HG03108 (cell line): ENCODE results near the gene RXRB.

ENCODE experiments used
- ATAC-seq: cut with Tn5 transposase; IDR thresholded peaks from one replicate; pipeline ENCODE4 v1.9.1; 2021; ENCODE audit warnings: moderate library complexity; ENCODE audit not compliant: unreplicated experiment

RXRB gene

DNA sequence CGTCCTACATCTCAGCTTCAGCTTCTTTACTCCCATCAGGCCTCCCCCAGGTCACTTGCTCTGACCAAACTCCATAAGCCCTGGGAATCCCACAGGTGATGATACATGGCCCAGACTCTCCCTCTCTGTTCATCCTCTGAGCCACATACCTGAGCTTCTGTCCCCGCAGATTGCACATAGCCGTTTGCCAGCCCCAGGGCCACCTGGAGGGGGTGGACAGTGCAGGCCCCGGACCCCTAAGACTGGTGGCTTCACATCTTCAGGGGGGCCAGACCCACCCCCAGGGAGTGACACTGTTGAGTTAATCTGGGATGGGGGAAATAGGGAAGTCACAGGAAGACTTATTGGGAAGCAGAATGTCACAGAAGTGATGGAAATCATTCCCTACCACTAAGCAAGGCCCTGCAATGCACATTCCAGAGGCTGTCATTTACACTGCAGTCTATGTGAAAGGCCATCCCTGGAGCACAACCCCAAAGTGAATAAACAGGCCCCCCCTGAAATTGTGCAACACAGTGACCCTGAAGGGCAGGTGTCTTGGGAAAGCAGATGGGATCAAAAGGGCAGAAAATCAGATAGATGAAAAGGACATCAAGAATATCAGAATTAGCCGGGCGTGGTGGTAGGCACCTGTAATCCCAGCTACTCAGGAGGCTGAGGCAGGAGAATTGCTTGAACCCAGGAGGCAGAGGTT is 2.2 kb downstream of the RXRB start:
- ATAC-seq: no peak

DNA sequence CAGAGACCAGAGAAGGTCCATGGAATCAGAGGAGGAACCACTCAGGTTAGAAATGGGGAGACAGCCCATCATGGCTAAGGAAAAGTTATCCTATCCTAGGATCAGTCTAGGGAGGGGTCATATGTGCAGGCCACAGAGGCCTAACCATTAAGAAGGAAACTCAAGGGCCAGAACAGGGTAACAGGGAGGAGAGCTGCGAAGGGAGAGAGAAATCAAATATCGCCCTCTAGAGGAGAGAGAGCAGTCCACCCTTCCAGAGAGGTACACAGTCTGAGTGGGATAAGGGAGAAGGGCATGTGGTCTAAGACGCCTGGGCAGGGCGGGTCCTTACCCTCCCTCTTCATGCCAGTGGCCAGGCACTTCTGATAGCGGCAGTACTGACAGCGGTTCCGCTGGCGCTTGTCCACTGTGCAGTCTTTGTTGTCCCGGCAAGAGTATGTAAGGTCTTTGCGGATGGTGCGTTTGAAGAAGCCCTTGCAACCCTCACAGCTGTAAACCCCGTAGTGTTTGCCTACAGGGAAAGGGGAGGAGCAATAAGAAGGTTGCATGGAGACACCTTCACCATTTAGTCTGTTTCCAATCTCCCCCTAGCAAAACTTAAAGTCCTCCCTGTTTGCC is 2.9 kb downstream of the RXRB start:
- ATAC-seq: no peak

DNA sequence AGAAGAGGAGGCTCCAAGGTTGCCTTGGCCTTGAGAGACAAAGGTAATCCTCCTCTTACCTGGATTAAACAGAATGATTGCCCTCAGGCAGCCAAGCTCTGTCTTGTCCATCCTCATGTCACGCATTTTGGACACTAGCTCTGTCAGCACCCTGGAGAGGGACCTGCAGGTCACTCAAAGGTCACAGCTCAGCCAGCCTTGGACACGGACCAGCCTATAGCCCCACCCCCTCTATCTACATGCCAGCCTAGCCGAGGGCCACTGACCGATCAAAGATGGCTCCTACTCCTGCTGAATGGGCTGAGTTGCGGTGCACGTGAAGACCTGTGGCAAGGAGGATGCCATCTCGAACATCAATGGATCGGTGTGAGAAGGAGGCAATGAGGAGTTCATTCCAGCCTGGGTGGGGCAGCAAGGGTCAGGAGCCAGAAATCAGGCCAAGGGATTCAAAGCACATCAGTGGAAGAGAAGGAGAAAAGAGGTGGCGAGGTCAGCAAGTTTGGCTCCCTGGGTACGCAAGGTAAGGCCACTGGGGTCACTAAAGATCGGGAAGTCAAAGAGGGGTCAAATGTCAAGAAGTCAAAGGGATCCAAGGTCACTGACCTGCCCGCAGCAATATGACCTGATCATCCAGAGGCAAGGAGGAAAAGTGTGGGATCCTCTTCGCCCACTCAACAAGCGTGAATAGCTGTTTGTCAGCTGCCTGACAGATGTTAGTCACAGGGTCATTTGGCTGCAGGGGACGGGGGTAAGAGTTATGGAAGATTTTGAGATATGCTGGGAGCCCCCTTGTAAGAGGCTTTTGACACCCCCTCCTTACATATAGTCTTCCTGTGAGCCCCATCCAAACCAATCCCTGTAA is 4.9 kb downstream of the RXRB start:
- no peak for ATAC-seq

DNA sequence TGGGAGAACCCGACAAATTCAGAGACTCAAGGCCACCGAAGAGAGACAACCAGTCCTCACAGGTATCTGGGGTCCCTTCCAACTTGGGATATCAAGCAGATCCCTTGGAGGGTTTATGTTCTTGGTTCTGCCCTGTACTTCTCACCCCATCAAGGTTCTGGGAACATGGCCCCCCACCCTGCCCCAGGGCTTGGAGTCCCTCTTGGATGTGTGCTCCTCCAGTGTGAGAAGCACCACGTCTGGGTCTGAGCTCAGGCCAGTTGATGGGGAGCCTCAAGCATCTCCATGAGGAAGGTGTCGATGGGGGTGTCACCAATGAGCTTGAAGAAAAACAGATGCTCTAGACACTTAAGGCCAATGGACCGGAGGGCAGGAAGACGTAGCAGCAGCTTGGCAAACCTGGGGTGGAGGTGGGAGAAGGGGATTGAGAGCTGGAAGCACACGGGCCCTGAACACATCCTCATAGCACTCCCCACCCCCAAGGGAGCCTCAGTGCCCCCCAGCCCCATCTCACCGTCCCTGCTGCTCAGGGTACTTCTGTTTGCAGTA is 6.0 kb downstream of the RXRB start:
- ATAC-seq: no peak

DNA sequence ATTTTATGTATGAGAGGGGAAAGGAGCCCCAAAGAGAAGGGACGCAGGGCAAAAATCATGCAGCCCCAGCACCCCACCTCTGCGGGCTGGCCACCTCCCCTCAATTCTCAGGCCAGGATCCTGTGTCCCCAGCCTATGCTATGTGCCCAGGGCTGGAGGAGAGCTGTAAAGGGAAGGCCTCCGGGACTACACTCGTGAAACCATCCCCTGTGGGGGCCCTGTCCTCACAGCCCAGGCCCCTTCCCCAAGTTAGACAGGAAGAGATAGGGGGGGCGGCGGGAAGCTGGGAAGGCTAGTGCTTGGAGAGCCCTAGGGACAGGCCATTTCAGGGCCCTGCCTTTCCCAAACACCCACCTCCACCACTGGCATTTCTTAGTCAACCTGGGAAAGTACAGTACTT is 6.8 kb downstream of the RXRB start:
- no peak for ATAC-seq

DNA sequence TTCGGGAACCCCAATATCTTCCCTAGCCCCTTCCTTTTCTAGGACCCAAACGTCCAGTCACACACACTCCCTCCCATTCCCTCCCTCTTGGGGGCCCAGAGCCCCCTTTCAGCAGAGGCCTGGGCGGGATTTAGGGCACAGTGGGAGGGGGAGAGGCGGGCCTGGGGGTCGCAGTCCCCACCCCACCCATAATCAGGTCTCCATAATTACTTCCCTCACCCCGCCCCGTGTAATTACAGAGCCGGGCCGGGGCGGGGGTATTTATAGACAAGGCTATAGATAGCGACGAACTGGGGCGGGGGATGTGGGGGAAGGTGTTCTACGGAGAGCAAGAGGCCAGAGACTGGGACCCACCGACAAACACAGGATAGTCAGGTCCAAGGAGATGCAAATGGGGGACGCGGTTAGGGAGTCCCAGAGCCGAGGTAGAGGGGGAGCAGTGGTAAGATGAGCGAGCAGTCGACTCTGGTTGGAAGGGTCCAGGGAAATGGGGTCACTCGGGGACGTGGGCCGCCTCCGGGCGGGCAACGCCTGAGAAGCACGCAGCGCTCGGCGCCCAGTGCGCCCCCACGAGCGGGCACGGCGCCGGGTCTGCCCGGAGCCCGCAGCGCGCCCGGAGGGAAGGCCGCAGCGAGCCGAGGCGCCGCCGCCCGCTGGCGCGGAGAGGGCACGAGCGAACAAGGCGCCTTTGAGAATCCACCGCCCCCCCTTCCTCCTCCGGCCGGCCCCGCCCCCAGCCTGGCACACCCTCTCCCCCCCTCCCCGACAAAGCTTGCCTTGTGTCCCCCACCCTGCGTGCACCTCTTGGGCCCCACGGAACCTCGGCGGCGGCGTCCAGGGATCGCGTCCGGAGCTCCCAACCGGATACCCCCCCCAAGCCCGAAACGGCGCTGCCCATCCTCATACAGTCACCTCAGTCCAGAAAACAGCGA is 7.5 kb downstream of the RXRB start:
- ATAC-seq: no peak

DNA sequence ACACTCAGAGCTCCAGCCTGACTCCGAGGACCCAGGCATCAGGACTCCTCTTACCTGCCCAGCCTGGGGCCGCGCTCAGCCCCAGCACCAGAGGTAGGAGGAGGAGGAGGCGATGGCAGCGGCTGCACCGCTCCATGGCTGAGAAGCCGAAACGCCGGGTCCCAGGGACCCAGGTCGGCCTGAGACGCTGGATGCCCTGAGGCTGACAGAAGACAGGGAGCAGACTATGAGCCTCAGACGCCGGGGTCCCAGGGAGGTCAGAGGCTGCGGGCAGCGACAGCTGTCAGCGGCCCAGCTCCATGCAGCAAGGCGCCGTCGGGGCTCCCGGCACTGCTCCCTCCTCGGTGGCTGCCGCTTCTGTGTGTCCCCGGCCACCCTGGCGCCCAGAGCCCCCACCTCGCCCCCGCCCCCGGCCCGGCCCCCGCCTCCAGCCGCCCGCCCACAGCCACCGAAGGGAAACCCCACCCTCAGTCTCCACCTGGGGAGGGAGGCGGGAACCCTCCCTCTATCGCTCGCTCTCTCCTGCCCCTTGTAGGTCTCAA is 8.3 kb downstream of the RXRB start, which contains the start of gene COL11A2:
Gene COL11A2 (minus strand): TSS at position 363 of the 542 bp plus-strand sequence. CDS start 227 bp downstream, at position 136.
- ATAC-seq: no peak

DNA sequence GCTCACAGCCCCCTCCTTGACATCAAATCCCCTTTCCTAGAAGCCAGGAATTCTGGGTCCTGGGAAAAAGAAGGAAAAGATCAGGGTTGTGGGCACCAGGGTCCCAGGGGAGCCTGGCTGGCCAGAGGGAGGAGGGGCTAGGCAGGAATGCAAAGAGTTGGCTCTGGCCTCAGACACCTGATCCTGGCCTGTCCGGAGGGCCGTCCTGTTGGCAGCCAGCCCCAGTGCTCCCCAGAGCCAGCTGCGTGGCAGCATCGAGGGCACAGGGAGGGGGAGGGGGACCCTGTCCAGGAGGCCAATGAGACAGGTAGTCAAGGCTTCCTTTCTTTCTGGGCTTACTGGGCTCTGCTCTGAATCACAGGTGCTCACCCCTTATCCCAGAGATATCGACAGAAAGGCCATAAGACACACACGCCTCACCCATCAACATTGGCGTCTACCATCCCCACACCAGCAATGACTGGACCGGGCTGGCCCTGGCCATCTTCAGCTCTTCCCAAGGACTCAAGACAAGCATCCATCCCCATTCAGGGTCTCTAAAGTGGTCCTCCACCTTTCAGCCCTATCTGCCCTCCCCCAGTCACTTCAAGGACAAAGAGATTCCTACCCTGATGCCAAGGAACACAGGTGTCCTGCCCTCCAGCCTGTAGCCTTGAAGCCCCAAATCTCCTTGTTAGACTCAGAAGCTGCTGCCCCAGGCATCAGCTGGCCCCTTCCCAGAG is 8.9 kb downstream of the RXRB start:
- no peak for ATAC-seq

DNA sequence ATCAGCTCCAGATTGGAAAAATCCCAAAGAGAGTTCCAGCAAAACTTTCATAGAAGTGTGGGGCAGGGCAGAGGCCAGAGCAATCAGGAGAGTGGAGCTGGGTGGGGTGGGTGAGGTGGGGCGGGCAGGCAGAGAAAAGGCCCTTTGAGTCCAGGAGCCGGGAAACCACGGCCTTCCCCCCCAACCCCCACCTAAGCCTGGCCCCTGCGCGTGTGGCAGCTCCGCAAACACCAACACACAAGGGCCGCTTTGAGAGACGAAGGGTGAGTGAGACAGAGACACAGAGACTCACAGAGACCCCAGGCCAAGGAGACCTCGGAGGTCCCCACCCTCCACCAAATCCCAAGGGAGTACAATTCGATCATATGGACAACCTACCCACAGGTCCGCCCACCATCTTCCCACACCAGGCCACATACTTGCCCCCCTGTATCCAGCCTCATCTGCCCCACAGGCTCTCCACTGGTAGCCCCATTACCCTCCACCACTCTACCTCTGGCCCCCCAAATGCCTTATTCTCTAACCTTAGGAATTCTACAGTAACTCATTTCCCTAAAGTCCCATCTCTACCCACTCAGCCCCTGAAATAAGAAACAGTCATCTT is 9.9 kb downstream of the RXRB start:
- no peak for ATAC-seq

DNA sequence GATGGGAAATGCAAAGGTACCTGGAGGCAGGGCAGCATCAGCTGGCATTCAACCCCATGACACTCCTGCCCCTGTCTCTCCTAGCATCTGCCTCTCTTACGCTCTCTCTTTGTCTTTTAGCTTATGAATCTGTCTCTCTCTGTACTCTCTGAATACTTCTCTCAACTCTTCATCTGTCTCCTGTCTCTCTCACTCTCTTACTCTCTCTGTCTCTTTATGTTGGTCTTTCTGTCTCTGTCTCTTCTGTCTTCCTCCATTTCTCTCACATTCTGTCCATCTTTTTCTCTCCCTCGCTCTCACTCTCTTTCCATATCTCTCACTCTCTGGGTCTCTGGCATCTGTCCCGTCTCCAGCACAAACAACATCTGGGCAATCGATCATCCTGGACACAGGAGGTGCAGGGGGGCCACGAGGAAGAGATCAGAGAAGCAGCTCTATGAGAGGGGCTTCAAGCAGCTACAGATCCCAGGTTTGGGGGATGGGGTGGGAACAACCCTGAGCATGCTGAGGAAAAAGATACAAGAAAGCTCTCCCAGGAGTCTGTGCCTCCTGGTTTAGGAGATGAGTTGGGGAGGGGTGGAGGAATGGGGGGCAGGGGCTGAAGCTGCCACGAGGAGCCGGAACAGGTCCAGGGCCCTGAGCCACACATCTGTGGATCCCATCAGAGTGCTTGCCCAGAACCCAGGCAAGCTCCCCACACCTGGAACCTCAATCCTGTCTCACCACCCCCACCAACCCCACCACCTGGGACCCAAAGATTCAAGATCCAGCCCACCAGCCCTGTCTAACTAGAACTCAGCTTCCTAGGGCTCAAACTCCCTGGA is 10.6 kb downstream of the RXRB start:
- no peak for ATAC-seq

DNA sequence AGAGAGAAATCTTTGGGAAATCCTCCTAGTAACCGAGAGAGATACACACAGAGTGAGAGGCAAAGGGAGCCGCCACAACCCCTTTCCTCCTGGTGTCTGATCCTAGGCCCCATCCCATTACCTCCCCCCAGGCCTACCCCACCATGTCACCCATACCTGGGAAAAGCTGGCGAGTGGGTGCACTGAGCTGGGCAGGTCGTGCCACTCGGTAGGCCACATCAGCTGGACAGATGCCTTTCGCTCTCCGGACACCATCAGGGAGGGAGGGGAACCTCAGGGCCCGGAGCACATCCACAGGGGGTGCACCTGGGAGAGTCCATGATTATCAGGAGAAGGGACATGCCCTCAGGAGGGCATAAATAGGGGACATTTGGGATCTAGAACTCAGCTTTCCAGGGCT is 11.3 kb downstream of the RXRB start:
- ATAC-seq: no peak

DNA sequence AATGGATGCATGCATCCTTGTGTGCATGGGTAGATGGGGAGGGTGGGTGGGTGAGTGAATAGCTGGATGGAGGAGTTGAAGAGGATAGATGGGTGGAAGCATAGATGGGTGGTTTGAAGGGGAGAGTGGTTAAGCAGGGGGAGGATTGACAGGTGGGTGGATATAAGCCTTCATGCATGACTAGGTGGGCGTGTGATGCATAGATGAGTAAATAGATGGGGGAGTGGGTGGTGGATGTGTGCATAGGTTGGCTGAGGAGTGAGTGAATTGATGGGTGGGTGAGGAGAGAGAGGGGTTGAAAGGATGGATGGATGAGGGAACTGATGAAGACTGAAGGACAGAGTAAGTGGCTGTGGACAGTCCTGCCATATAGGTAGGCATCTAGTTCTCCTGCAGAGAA is 12.7 kb downstream of the RXRB start:
- no peak for ATAC-seq

DNA sequence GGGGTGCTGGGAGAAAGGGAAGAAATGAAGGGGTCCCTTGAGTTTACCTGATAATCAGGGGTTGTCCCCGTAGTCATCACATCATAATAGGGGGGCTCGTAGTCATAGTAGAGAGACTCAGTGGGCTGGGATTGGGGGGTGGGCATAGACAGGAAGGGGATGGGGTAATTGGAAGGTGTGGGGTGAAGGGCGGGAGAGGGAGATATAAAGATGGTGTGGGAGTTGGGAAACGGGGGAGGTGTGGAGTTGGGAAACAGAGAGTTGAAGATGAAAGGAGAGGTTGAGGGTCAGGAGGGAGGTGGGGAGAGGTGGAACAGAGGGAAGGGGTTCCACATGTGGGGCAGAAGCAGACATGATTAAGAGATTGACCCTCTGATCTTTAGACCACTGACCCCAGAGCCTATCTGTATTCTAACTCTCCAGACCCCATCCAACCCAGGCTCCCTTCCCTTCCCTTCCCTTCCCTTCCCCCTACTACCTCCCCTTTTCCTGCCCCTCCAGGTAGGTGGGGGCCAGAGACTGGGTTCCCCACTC is 14.7 kb downstream of the RXRB start:
- ATAC-seq: no peak

DNA sequence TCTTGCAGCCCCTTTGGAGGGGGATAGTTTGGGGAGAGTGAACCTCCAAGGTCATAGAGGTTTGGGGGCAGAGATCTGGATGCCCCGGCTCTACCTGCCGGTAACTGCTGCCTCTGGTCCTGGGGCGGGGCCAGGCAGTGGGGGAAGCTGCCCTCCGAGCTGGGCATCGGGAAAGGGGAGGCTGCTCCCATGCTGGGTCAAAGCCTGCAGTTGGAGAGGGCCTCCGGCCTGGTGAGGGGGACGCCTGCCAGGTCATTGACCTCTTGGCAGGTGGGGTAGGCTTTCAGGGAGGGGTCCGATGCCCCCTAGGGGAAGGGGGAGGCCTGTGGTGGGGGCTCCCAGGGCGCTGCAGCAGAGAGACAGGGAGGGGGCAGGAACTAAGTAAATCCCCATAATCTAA is 15.3 kb downstream of the RXRB start:
- no peak for ATAC-seq

DNA sequence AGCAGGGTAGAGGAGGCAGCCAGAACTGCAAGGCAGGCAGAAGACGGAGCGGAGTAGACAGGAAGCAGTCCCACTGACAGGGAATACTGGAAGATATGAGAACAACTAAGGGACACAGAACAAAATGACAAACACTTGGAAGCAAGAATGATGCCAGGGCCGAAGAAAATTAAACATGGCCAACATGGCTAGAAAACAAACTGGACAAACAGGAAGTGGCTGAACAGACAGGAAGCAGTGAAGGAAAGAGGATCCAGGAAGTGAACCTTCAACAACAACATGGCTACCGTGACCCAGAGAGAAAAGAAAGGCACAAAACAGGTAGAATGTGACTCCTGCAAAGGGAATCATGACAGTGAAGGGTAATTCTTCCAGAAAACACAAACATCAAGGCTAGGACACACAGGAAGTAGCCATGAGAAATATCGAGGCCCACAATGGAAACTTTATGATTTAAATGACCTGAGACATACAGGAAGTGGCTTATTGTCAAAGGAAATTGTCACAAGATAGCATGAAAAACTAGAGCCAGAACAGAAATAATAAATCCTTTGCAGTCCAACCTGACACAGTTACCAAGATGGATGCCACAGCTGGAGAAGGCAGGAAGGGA is 17.3 kb downstream of the RXRB start:
- no peak for ATAC-seq

DNA sequence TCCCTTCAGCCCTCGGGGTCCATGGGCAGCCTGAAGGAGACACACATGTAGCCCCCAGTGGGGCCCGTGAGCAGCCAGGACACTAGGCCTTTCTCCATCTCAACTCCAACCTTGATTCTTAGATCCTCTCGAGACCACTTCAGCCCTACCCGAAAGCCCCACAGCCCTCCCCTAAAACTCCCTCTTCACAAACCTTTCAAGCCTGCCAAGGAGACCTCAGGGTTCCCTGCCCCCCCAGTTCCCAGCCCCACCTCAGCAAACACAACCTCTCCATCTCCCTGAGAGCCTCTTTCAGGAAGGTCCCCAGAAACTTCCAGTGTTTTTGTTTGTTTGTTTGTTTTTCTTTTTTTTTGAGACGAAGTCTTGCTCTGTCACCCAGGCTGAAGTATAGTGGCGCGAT is 19.3 kb downstream of the RXRB start:
- no peak for ATAC-seq

DNA sequence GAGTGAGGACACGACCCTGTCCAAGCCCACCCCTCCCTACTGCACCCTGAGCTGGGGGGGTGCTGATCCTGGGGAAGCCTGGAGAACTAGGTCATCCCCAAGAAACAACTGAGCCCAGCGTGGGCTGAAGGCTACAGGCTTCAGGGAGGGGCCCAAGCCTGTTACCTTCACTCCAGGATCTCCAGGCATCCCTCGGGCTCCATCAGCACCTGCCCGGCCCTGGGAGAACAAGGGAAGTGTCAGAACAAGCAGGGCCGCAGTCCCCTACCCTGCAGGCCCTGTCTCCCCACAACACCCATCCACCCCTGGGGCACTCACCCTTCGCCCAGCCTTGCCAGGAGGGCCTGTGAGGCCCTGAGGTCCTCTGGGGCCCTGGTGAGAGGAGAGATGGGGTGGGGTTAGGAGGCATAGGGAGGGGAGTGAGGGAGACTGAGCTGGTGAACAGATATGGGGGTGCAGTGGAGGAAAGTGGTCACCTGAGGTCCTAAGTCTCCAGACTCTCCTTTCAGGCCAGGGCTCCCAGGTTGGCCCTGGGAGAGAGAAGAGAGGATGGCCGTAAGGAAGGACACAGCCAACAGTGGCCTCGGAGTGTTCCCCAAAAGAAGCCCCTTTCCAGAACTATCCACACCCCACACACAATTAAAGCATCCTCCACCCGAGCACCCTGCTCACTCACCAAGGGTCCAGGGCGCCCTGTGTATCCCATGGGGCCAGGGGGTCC is 21.6 kb downstream of the RXRB start:
- no peak for ATAC-seq
